ENCODE measurements around the gene MTCP1. TPM values are rescaled to one million over a fixed set of nuclear protein-coding genes. Genes with fewer than 3 reads are reported as not detected.

MTCP1 gene
- total and polyA plus RNA-seq, 2 donors (not counting 3 experiments of a cell fraction or from before 2014, with no cell fraction given), result 1.8 to 15.8 TPM

DNA sequence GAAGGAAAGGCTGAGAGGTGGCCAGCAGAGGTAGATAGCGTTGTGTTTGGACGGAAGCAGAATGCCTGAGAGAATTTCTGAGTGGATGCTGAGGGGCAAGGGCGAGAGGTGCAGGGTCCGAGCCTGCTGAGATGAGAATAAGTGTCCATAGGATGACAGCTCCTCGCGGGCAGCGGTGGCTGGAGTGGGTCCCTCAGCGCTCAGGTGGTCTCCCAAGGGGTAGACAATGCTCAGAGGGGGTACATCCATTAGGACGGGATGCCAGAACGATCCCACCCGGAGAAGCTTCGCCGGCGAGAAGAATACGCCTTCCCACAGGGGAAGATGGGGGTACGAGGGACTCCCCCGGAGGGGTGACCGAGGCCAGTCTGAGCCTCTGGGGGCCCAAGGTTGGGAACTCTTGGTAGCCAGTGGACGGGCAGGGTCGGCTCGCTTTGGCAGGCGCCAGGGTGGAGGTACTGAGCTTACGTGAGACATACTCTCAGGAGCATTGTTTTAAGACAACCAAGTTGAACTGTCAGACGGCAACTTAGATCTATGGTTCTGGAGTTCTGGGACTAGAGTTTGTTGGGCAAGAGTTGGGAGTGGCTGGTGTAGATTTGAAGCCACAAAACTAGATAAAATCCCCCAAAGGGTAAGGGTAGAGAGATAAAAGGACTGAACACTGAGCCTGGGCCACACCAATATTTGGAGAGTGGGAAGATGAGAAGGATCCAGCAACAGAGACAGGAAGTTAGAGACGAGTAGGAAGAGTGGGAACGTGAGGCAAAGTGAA is 16.2 kb upstream of the MTCP1 start:
- Histone ChIP-seq H3K9ac (replicated peaks; ENCODE audit: extremely low read depth, insufficient read depth, low read length) (no peak overlapping the region), H4K20me1 (replicated peaks; ENCODE audit: control insufficient read depth, extremely low read depth, insufficient read depth, low read length) (no peaks in the 10 kb centered on the region), H3K27me3 (ENCODE audit: control insufficient read depth in 2 of 2, insufficient read depth in 2 of 2, low read length in 2 of 2) (no peaks in the 10 kb centered on the region), H2AFZ (ENCODE audit: low read depth, low read length) (no peak overlapping the region), H3K9me3 (replicated peaks; ENCODE audit: control insufficient read depth, insufficient read depth, low read length) (no peaks in the 10 kb centered on the region), H3K36me3 (ENCODE audit: control insufficient read depth in 2 of 2, extremely low read depth in 1 of 2, insufficient read depth in 2 of 2, low read length in 2 of 2) (peaks cover 0 to 2% of the 10 kb centered on the region in 2 experiments), H3K4me1 (ENCODE audit: control insufficient read depth, extremely low read depth, insufficient read depth, low read length) (peaks cover 4% of the 10 kb centered on the region), H3K9me1 (replicated peaks; ENCODE audit: control insufficient read depth, extremely low read depth, insufficient read depth, low read length) (no peaks in the 10 kb centered on the region), H3K79me2 (ENCODE audit: control insufficient read depth, insufficient read depth, low read length) (no peaks in the 10 kb centered on the region), H3K27ac (ENCODE audit: insufficient read depth, low read depth, low read length) (no peak overlapping the region), H3K4me3 (replicated peaks in 1 of 3; ENCODE audit: insufficient read depth in 1 of 3, low read depth in 1 of 3, low read length in 3 of 3) (no peak overlapping the region), H3K4me2 (ENCODE audit: insufficient read depth, low read length) (no peak overlapping the region)
- intact Hi-C loops (cut with micrococcal nuclease) (loop anchor here (1.0 kb wide), 1 partner anchor 16 kb away; the partner anchor contains the start of genes BRCC3, CMC4 and MTCP1), dilution Hi-C loops (cut with MboI; ENCODE audit: extremely low pct_ligation_motif_present, low sequenced_read_pairs) (no loop called here)
- ChIA-PET CTCF (interaction anchor here (0.6 to 1.5 kb wide), 4 partner anchors 17 to 169 kb away, joined by 3 to 8 read pairs (median 3); no protein-coding TSS in a partner anchor), POLR2A (no interaction called here)
- TF ChIP-seq, protein P1, sequence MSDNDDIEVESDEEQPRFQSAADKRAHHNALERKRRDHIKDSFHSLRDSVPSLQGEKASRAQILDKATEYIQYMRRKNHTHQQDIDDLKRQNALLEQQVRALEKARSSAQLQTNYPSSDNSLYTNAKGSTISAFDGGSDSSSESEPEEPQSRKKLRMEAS (IDR thresholded peaks at IDR 0.05; ENCODE audit: insufficient read depth, insufficient read length), result no peak
- TF ChIP-seq MYC (IDR thresholded peaks at IDR 0.05; ENCODE audit: low read depth, low read length) (no peak), POLR2A (IDR thresholded peaks at IDR 0.05; ENCODE audit: low read depth, low read length) (no peak), GATA2 (IDR thresholded peaks at IDR 0.05; ENCODE audit: insufficient read depth, insufficient read length, low read depth, low read length) (no peak), JUN (IDR thresholded peaks at IDR 0.05; ENCODE audit: borderline replicate concordance, insufficient read depth, insufficient read length, low read depth) (no peak), POLR2AphosphoS5 (IDR thresholded peaks at IDR 0.05; ENCODE audit: insufficient read depth, low read depth, low read length) (no peak), FOS (IDR thresholded peaks at IDR 0.05; ENCODE audit: borderline replicate concordance, insufficient read depth, low read length) (no peak), EZH2 (IDR thresholded peaks at IDR 0.05; ENCODE audit: borderline replicate concordance, low read depth, low read length, severe bottlenecking) (no peak)
- TF ChIP-seq, protein P2, sequence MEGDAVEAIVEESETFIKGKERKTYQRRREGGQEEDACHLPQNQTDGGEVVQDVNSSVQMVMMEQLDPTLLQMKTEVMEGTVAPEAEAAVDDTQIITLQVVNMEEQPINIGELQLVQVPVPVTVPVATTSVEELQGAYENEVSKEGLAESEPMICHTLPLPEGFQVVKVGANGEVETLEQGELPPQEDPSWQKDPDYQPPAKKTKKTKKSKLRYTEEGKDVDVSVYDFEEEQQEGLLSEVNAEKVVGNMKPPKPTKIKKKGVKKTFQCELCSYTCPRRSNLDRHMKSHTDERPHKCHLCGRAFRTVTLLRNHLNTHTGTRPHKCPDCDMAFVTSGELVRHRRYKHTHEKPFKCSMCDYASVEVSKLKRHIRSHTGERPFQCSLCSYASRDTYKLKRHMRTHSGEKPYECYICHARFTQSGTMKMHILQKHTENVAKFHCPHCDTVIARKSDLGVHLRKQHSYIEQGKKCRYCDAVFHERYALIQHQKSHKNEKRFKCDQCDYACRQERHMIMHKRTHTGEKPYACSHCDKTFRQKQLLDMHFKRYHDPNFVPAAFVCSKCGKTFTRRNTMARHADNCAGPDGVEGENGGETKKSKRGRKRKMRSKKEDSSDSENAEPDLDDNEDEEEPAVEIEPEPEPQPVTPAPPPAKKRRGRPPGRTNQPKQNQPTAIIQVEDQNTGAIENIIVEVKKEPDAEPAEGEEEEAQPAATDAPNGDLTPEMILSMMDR (IDR thresholded peaks at IDR 0.05; ENCODE audit: extremely low read depth in 1 of 2, insufficient read depth in 1 of 2, low read depth in 1 of 2, low read length in 2 of 2), result no peak
- DNase-seq (ENCODE audit: low read depth, low spot score), result no peak
- no TSS peak for BruUV-seq (replicated peaks)
- FAIRE-seq, result no peak

Data from endothelial cell of umbilical vein (primary cell).